Measurements from ENCODE around the gene DKKL1.

The DKKL1 gene

DNA sequence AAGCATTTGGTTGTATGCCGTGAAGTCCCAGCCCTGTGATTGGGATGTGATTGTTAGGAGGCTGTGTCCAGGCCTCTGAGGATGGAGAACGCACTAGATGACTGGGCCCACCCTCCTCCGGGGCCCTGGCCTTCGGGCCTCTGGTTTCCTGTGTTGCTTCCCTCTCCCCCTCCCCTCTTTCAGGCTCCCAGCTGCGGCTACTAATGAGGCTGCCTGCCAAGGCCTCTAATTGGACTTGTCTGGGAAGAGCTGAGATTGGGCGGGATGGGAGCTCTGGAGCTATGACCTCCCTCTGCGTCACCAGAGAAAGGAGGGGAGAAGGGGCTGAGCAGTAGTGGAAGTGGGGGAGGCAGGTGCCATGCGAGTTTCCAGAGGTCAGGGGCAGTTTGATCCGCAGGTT, 49.7 kb downstream of the DKKL1 start:
- TF ChIP-seq, protein P1, sequence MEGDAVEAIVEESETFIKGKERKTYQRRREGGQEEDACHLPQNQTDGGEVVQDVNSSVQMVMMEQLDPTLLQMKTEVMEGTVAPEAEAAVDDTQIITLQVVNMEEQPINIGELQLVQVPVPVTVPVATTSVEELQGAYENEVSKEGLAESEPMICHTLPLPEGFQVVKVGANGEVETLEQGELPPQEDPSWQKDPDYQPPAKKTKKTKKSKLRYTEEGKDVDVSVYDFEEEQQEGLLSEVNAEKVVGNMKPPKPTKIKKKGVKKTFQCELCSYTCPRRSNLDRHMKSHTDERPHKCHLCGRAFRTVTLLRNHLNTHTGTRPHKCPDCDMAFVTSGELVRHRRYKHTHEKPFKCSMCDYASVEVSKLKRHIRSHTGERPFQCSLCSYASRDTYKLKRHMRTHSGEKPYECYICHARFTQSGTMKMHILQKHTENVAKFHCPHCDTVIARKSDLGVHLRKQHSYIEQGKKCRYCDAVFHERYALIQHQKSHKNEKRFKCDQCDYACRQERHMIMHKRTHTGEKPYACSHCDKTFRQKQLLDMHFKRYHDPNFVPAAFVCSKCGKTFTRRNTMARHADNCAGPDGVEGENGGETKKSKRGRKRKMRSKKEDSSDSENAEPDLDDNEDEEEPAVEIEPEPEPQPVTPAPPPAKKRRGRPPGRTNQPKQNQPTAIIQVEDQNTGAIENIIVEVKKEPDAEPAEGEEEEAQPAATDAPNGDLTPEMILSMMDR (IDR thresholded peaks at IDR 0.05; ENCODE audit: low read depth, low read length): no peak
- DNase-seq (ENCODE audit: extremely low read depth, low read depth): no peak

DNA sequence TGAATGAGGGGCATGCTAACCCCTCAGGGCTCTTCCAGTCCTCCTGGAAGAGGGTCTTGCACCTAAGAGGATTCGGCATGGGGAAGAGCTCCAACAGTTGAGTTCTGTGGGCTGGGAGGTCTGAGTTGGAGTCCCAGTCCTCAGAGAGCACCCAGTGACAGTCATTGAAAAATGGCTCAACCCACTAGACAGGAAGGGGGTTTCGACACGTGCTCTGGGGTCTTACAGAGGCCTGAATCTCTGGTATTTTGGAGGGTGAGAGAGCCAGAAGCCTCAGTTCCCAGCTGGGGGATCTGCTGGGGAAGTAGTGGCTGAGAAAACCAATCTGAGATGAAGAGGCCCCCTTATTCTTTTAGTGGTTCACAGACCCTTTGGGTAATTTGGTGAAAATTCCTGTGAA, 50.6 kb downstream of the DKKL1 start:
- DNase-seq (ENCODE audit: extremely low read depth, low read depth): no peak
- TF ChIP-seq, protein P1 (IDR thresholded peaks at IDR 0.05; ENCODE audit: low read depth, low read length): no peak

DNA sequence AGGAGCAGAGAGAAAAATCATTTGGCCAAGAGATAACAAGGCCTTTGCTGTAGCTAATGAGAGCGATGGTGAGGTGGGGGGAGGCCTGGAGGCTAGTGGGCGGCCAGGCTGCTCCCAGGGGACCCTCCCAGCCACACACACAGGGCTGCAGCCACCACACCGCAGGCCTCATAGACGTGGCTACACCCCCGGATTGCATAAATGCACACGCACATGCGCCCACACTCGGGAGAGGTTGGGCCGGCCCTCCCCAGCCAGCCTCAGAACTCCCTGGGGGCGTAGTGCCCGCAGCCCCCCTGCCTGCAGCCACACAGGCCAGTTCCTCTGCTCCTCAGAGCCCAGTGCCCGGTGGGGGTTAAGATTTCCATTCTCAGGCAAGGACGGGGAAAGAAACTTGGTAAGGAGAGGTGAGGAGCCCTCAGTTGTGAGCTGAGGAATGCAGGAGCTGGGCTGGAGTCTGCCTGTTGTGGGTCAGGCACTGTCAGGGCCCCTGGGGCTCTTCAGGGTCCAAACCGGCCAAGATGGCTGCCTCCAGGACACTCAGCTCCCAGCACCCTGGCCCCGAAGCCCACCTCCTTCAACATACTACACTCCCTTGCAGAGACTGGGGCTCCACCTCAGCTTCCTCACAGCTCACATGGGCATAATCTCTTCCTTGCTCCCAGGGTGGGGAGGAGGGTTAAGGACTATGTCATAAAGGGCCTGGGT, 51.6 kb downstream of the DKKL1 start:
- DNase-seq (ENCODE audit: extremely low read depth, low read depth): no peak
- TF ChIP-seq, protein P1 (IDR thresholded peaks at IDR 0.05; ENCODE audit: low read depth, low read length): no peak

DNA sequence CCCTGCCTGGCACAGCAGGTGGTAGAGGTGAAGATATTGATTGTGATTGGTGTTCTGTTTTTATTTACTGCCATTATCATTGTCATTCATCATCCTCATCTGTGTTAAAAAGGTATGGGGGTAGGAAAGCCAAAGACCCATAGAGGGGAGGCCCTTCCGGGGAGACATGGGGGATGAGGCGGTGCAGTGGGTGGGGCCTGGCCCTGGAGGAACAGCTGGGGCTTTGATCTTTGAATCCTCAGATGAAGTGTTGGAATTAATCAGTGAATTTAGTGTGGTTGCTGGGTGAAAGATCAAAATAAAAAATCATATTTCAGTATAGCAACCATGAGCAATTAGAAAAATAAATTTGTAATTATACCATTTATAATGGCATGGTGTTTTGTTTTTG, 52.1 kb downstream of the DKKL1 start:
- DNase-seq (ENCODE audit: extremely low read depth, low read depth): no peak
- TF ChIP-seq, protein P1 (IDR thresholded peaks at IDR 0.05; ENCODE audit: low read depth, low read length): no peak

DNA sequence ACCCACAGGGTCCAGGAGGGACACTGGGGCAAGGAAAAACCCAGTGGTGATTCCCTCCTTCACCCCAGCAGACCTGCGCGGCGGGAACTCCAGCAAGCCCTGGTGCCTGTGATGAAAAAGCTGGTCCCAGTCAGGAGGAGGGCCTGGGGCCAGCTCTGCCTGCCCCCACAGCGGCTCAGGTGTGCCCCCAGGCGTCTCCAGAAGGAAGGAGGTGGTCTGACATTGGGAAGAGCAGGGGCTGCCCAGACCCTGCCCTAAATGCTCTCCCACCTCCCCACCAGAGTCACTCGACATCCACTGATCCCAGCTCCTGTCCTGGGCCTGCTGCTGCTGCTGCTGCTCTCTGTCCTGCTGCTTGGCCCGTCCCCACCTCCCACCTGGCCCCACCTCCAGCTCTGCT, 53.4 kb downstream of the DKKL1 start:
- TF ChIP-seq, protein P1 (IDR thresholded peaks at IDR 0.05; ENCODE audit: low read depth, low read length): no peak

DNA sequence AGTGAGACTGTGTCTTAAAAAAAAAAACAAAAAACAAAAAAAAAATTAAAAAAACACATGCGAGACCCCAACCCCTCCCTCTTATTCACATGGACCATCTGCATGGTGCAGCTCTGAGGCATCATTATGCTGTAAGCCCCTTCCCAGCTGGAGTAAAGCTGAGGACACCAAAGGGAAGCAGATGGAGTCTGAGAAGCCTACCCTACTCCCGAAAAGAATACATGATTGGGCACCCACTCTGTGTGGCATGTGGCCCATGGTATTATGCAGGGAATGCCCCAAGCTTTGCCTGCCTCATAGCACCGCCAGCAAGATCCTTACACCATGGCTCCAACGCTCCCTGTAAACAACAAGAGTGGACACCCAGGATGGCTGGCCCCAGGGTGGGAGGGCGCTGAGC, 54.8 kb downstream of the DKKL1 start:
- TF ChIP-seq, protein P1 (IDR thresholded peaks at IDR 0.05; ENCODE audit: low read depth, low read length): no peak
- no peak for DNase-seq (ENCODE audit: extremely low read depth, low read depth)

More for the DNA sequence above, 53.4 kb downstream of the DKKL1 start:
- DNase-seq (ENCODE audit: extremely low read depth, low read depth): no peak

DNA sequence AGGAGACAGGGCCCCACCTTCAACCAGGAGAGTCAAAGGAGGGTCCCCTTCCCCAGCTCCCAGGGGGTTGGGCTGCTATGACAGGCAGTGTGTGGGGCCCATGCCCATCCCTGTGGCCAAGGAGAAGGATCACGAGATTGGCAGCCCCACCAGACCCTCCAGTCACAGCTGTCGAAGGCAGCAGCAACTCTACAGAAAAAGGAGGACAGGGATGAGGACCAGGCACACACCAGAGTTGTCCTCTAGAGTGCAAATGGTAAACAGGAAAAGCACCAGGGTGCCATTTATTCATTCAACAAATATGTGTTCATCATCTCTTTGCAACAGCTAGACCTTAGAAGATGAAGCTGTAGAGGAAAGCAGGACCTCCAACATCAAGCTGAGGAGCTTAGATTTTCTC, 55.5 kb downstream of the DKKL1 start:
- no peak for DNase-seq (ENCODE audit: extremely low read depth, low read depth)
- TF ChIP-seq, protein P1 (IDR thresholded peaks at IDR 0.05; ENCODE audit: low read depth, low read length): no peak

Measured in AG09319 (cell line).